Bronchial epithelial cell (primary cell): ENCODE measurements around the gene ORAI2. TPM values are rescaled to one million over a fixed set of nuclear protein-coding genes. Genes with fewer than 3 reads are reported as not detected.
"Not testable (repeated sequence)": the region's sequence is repeated elsewhere in the genome, so short reads cannot be mapped to it uniquely, and the experiment has no call there.

ENCODE experiments used
- DNase-seq: peaks from one replicate; pipeline ENCODE4 v3.0.0-alpha.2; 2010; ENCODE audit warnings: low read depth
- FAIRE-seq: peaks from 2 replicates; lab custom pipeline; 2011; peaks lifted over from hg19 to GRCh38; lab: Jason Lieb, UNC
- H3K27me3 ChIP-seq: 2 replicates; pipeline ENCODE4 v1.5.1; 2011; ENCODE audit warnings: low read length; ENCODE audit not compliant: control insufficient read depth, insufficient read depth
- H3K36me3 ChIP-seq: 2 replicates; pipeline ENCODE4 v1.5.1; 2011; ENCODE audit warnings: low read length; ENCODE audit not compliant: control insufficient read depth, insufficient read depth
- H3K4me3 ChIP-seq: 2 replicates; pipeline ENCODE4 v1.5.1; 2011; ENCODE audit warnings: mild to moderate bottlenecking, low read depth, low read length, control low read depth
- total RNA-seq: library from RNA; depleted of rRNA; stranded (reverse); fragments of >200 nt; gene quantifications from 2 replicates; pipeline ENCODE4 v1.2.1, GENCODE V29; 2014

Gene ORAI2
- total RNA-seq, 1 donor from 2014 or later: 4.7 TPM

- not testable (repeated sequence) for H3K36me3 ChIP-seq, FAIRE-seq, DNase-seq, H3K4me3 ChIP-seq, H3K27me3 ChIP-seq
These were observed 64.9 kb downstream of the ORAI2 start for GRCh38 chr7:102498321-102498720.

DNA sequence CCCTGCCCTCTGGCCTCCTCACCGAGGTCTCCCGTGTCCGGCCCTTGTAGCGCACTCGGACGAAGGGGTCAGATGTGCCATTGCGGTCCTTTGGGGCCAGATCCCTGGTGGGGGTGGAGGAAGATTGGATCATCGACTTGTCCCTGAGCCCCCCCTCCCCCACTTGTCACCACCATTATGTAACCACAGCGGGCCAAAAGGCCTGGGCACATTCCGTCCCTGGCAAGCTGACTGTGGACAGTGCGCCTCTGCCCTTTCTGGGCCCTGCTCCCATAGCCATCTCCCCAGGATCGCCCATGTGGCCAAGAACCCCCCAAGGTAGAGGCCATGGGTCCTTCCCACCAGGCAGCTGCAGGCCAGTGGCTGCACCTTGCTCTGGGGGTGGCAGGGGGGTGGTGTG is 69.8 kb downstream of the ORAI2 start:
- not testable (repeated sequence) for DNase-seq, H3K27me3 ChIP-seq, H3K4me3 ChIP-seq, FAIRE-seq, H3K36me3 ChIP-seq

DNA sequence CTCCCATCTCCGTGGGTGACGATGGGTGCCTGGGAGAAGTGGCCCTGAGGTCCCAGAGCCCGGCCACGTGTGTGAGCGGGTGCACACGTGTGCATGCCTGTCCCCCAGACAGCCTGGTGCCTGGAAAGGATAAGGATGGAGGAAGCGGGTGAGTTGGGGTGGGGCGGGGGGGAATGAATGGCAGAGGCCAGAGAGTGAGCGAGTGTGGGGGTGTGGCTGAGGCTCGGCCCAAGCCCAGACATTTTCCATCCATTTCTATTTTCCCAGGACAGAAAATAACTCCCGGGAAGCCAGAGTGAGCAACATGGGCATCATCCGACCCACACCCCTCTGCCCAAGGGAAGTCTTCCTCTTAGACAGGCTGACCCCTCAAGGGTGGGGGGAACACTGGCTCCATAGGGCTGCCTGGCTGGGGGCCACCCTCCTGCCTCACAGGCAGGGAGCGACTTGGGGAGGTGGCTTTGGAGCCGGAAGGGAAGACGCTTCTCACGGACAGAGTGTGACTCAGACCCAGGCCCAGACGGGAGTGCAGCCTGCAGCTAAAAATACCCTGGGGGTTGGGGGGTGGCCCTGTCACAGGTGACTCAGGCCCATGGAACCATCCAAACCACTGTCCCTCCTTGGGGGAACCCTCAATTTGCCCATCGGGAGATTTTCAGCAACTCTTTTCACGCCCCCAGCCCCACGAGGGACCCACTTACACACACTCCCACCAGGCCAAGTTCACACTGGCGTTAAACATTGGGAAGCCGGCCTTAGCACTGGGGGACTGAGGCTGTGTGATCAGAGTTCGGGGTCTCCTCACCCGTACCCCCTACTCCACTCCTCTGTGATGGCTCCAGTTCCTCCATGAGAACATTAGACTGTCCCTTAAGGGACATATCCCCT is 72.2 kb downstream of the ORAI2 start:
- FAIRE-seq, DNase-seq, H3K36me3 ChIP-seq, H3K4me3 ChIP-seq, H3K27me3 ChIP-seq: not testable (repeated sequence)

Other genes with a start within 250 kb of the ORAI2 start
- 1.5 and 1.8 TPM in 2 replicates for gene SH2B2, start 146.7 kb upstream of the ORAI2 start, total RNA-seq
- gene SPDYE6, start 77.1 kb upstream of the ORAI2 start, total RNA-seq: under 0.01 TPM in 1 of 2 replicates, not detected in the other
- 14.7 and 18.2 TPM in 2 replicates for gene PRKRIP1, start 37.2 kb upstream of the ORAI2 start, total RNA-seq
- 8.7 and 10.0 TPM in 2 replicates for gene ALKBH4, start 31.3 kb downstream of the ORAI2 start, total RNA-seq
- gene LRWD1, start 31.4 kb downstream of the ORAI2 start, total RNA-seq: 21.1 and 25.3 TPM in 2 replicates
- 24.5 and 50.1 TPM in 2 replicates for gene POLR2J, start 45.3 kb downstream of the ORAI2 start, total RNA-seq
- 0.79 and 1.2 TPM in 2 replicates for gene RASA4B, start 84.2 kb downstream of the ORAI2 start, total RNA-seq
- gene UPK3BL2, start 110.1 kb downstream of the ORAI2 start, total RNA-seq: 5.8 and 151 TPM in 2 replicates
- gene SPDYE2, start 117.7 kb downstream of the ORAI2 start, total RNA-seq: not detected in 2 replicates
- gene POLR2J3, start 139.0 kb downstream of the ORAI2 start, total RNA-seq: 18.8 and 25.5 TPM in 2 replicates
- 2.2 and 2.4 TPM in 2 replicates for gene RASA4, start 183.2 kb downstream of the ORAI2 start, total RNA-seq
- gene UPK3BL1, start 209.2 kb downstream of the ORAI2 start, total RNA-seq: 122 and 1,140 TPM in 2 replicates
- not detected in 2 replicates for gene SPDYE2B, start 216.7 kb downstream of the ORAI2 start, total RNA-seq
- 2.3 and 3.4 TPM in 2 replicates for gene POLR2J2, start 238.1 kb downstream of the ORAI2 start, total RNA-seq